HepG2 (cell line): Measurements from ENCODE around the gene SLC11A1. TPM values are rescaled to one million over a fixed set of nuclear protein-coding genes. Genes with fewer than 3 reads are reported as not detected.

ENCODE experiments used
- ADNP ChIP-seq: sonication (generic); formaldehyde crosslinking; IDR thresholded peaks from 2 replicates; pipeline ENCODE4 v1.4.0; 2020; ENCODE audit warnings: missing genetic modification reagents
- BCLAF1 ChIP-seq: fragments of 450-650 bp; IDR thresholded peaks from 2 replicates; pipeline ENCODE4 v1.6.1; 2017; ENCODE audit warnings: mild to moderate bottlenecking
- CHD2 ChIP-seq: IDR thresholded peaks from 2 replicates; pipeline ENCODE4 v1.6.1; 2011; ENCODE audit warnings: low read depth, low read length, improper control_type of control experiment
- E2F1 ChIP-seq: sonication (generic); formaldehyde crosslinking; IDR thresholded peaks from 2 replicates; pipeline ENCODE4 v1.5.0; 2020; ENCODE audit warnings: missing genetic modification reagents
- EEA1 ChIP-seq: sonication (generic); formaldehyde crosslinking; IDR thresholded peaks from 2 replicates; pipeline ENCODE4 v1.5.1; 2020; ENCODE audit warnings: mild to moderate bottlenecking, missing genetic modification reagents, borderline replicate concordance
- FOXO1 ChIP-seq: sonication (generic); formaldehyde crosslinking; IDR thresholded peaks from 2 replicates; pipeline ENCODE4 v1.4.0; 2020; ENCODE audit warnings: missing genetic modification reagents
- GATAD1 ChIP-seq: IDR thresholded peaks from 2 replicates; pipeline ENCODE4 v1.6.1; 2016; ENCODE audit warnings: missing genetic modification reagents, missing compliant biosample characterization
- HOMEZ ChIP-seq: IDR thresholded peaks from 2 replicates; pipeline ENCODE4 v1.6.1; 2016; ENCODE audit warnings: low read depth
- ISL2 ChIP-seq: sonication (generic); formaldehyde crosslinking; IDR thresholded peaks from 2 replicates; pipeline ENCODE4 v1.5.0; 2020; ENCODE audit warnings: missing genetic modification reagents
- KMT2A ChIP-seq: sonication (generic); formaldehyde crosslinking; IDR thresholded peaks from 2 replicates; pipeline ENCODE4 v1.4.0; 2020; ENCODE audit warnings: missing genetic modification reagents
- MIER2 ChIP-seq: IDR thresholded peaks from 2 replicates; pipeline ENCODE4 v1.6.1; 2016; ENCODE audit warnings: missing biosample characterization, missing genetic modification reagents
- MTA3 ChIP-seq: sonication (generic); formaldehyde crosslinking; IDR thresholded peaks from 2 replicates; pipeline ENCODE4 v1.4.0; 2020; ENCODE audit warnings: missing genetic modification reagents
- MYC ChIP-seq: sonication (generic); formaldehyde crosslinking; IDR thresholded peaks from 2 replicates; pipeline ENCODE4 v1.9.0; 2021; ENCODE audit warnings: missing genetic modification reagents, borderline replicate concordance
- NFE2 ChIP-seq: sonication (generic); formaldehyde crosslinking; IDR thresholded peaks from 2 replicates; pipeline ENCODE4 v1.4.0; 2020; ENCODE audit warnings: missing genetic modification reagents
- NFYC ChIP-seq: IDR thresholded peaks from 2 replicates; pipeline ENCODE4 v1.6.1; 2016; ENCODE audit warnings: missing genetic modification reagents, missing compliant biosample characterization
- RAD51 ChIP-seq: fragments of 450-650 bp; IDR thresholded peaks from 2 replicates; pipeline ENCODE4 v1.6.1; 2016; ENCODE audit warnings: borderline replicate concordance
- RARA ChIP-seq: IDR thresholded peaks from 2 replicates; pipeline ENCODE4 v1.6.1; 2016; ENCODE audit warnings: missing genetic modification reagents, missing compliant biosample characterization
- TEAD3 ChIP-seq: optimal IDR thresholded peaks from 2 replicates; pipeline ENCODE3; 2016; ENCODE audit warnings: borderline replicate concordance
- THAP11 ChIP-seq: IDR thresholded peaks from 2 replicates; pipeline ENCODE4 v1.6.1; 2016; ENCODE audit warnings: missing biosample characterization, missing genetic modification reagents
- ZBTB38 ChIP-seq: sonication (generic); formaldehyde crosslinking; IDR thresholded peaks from 2 replicates; pipeline ENCODE4 v1.5.1; 2020; ENCODE audit warnings: mild to moderate bottlenecking, missing genetic modification reagents
- ZKSCAN8 ChIP-seq: IDR thresholded peaks from 2 replicates; pipeline ENCODE4 v1.6.1; 2016; ENCODE audit warnings: borderline replicate concordance, missing genetic modification reagents, missing compliant biosample characterization
- ZNF17 ChIP-seq: sonication (generic); formaldehyde crosslinking; IDR thresholded peaks from 2 replicates; pipeline ENCODE4 v1.5.0; 2020; ENCODE audit warnings: mild to moderate bottlenecking, missing genetic modification reagents
- ZNF317 ChIP-seq: sonication (generic); formaldehyde crosslinking; IDR thresholded peaks from 2 replicates; pipeline ENCODE4 v1.5.0; 2020; ENCODE audit warnings: mild to moderate bottlenecking, missing genetic modification reagents
- ZNF337 ChIP-seq: sonication (generic); formaldehyde crosslinking; IDR thresholded peaks from 2 replicates; pipeline ENCODE4 v1.5.1; 2020; ENCODE audit warnings: missing genetic modification reagents, low read depth, mild to moderate bottlenecking, borderline replicate concordance
- ZNF343 ChIP-seq: sonication (generic); formaldehyde crosslinking; IDR thresholded peaks from 2 replicates; pipeline ENCODE4 v1.4.0; 2020; ENCODE audit warnings: mild to moderate bottlenecking, missing genetic modification reagents
- ZNF674 ChIP-seq: sonication (generic); formaldehyde crosslinking; IDR thresholded peaks from 2 replicates; pipeline ENCODE4 v1.5.0; 2020; ENCODE audit warnings: low read depth, mild to moderate bottlenecking, missing genetic modification reagents
- ZNF772 ChIP-seq: sonication (generic); formaldehyde crosslinking; IDR thresholded peaks from 2 replicates; pipeline ENCODE4 v1.5.0; 2020; ENCODE audit warnings: mild to moderate bottlenecking, missing genetic modification reagents
- ZNF780A ChIP-seq: sonication (generic); formaldehyde crosslinking; IDR thresholded peaks from 2 replicates; pipeline ENCODE4 v1.8.0; 2022; ENCODE audit warnings: mild to moderate bottlenecking, missing genetic modification reagents, moderate library complexity
- polyA plus RNA-seq, 8 experiments: library from polyadenylated mRNA; depleted of rRNA in 3 of 8; stranded (reverse) in 7 of 8; unstranded in 1 of 8; fragments of >200 nt; fragmentation: Illumina TruSeq in 4 of 8; extraction: Trizol in 4 of 8; gene quantifications; 2 replicates each; pipeline versions ENCODE4 v1.2.1 to v1.2.3, GENCODE V29; 2011 to 2016; ENCODE audit warnings: low read depth in 4 of 8, missing spikeins in 1 of 8, mixed read lengths in 1 of 8; ENCODE audit not compliant: insufficient read depth in 1 of 8
- total RNA-seq, 5 experiments: library from RNA; depleted of rRNA; stranded (reverse); fragments of >200 nt; fragmentation: Illumina TruSeq; extraction: Trizol; gene quantifications; 2 replicates each; pipeline ENCODE4 v1.2.3, GENCODE V29; 2016; ENCODE audit warnings: low read depth in 1 of 5

The SLC11A1 gene
- total and polyA plus RNA-seq, 2 of the 13 experiments (the other 11 are each of a cell fraction or from before 2014, with no cell fraction given) = 0.33 to 2.3 TPM

- TF ChIP-seq TEAD3 (CRISPR knock-in tag) (peak; percentile 54), ZNF337 (CRISPR knock-in tag) (no peak), ISL2 (CRISPR knock-in tag) (peak; percentile 74; the same call in 1 of the 2 replicates), E2F1 (CRISPR knock-in tag) (no peak), GATAD1 (CRISPR knock-in tag) (peak; percentile 66), KMT2A (CRISPR knock-in tag) (0 out of 2 replicates have a peak, but pooled peaks have one; percentile 44), NFYC (CRISPR knock-in tag) (peak; percentile 52), EEA1 (no peak), ZNF674 (no peak), NFE2 (no peak), MTA3 (CRISPR knock-in tag) (no peak), ZKSCAN8 (CRISPR knock-in tag) (peak; percentile 85; the same call in 1 of the 2 replicates), RARA (CRISPR knock-in tag) (peak; percentile 62), MIER2 (peak; percentile 83), THAP11 (CRISPR knock-in tag) (peak; percentile 73), ZNF772 (CRISPR knock-in tag) (peak; percentile 86), MYC (peak; percentile 84), CHD2 (0 out of 2 replicates have a peak, but pooled peaks have one; percentile 51), ZNF17 (CRISPR knock-in tag) (no peak), BCLAF1 (no peak), RAD51 (no peak), ZNF343 (CRISPR knock-in tag) (no peak), FOXO1 (CRISPR knock-in tag) (peak; percentile 18; the same call in 1 of the 2 replicates), HOMEZ (CRISPR knock-in tag) (peak; percentile 15; the same call in 1 of the 2 replicates), ADNP (CRISPR knock-in tag) (no peak), ZNF317 (peak; percentile 43; the same call in 1 of the 2 replicates), ZNF780A (CRISPR knock-in tag) (no peak), ZBTB38 (no peak; the same call in 1 of the 2 replicates)
Observed at GRCh38 chr2:218418717-218419458, 36.8 kb downstream of the SLC11A1 start, which contains the start of gene VIL1 (continued).
